ENCODE results near the gene VAV3.

Gene VAV3

DNA sequence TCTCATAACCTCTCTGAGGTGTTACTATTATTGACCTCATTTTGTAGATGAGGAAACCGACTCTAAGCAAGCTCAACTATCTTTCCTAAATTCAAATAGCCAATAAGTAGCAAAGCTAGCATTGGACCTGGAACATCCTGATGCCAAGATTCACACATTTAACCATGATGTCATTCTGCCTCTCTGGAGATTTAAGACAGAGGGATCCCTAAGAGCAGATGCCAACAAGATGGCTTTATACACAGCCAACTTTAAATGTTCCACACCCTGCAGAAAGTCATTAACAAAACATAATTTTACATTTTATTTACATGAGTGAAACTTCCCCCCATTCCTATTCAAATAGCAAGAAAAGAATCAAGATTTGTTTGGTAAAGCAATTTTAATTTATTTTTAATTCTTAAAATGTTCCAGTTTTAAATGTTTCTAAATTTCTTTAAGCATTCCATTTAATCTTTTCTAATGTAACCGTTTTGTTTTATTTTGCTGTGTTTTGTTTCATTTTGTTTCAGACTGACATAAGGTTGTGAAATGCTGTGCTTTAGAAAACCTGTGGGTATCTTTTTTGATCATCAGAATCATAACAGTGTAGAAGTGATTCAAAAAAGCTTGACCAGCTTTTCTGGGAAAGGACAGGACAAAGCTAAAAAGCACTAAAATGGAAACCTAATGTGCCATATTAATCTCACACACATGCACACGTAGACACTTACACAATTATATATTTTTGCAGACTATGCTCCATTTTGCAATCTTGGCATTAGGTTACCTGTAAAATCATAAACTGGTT is 7.6 kb upstream of the VAV3 start:
- no peak for DNase-seq

GRCh38 chr1:107966550-107966949 is 1.6 kb upstream of the VAV3 start:
- no peak for DNase-seq

DNA sequence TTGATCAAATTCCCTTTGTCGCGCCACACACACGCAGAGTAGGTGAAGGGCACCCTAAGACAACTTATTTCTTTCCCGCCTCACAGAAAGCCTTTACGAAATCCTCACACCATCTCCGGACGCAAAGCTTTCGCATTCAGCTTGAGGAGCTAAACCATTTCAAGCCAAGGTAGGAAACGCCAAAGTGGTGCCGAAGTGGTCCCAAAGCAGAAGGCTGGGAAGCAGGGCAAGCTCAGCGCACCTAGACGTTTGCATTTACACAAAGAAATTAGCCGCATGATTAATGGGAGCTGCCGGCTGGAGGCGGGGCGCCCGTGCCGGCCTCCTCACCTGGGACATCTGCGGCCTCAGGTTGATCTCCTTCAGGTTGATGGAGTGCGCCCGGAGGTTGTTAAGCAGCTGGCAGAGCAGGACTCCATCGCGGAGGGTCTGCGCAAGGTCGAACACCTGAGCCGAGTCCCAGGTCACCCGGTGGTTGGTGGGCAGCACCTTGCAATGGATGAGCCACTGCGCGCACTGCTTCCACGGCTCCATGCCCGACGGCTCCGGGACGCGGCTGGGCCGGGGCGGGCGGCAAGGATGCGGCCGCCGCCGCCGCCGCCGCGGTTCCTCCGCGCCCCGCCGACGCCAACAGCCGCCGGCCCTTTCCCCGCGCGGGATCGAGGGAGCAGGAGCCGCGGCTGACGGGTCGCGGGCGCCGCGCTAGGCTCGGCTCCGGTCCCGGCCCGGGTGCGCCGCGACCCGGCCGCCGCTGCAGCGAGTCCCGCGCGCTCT is 457 bp downstream of the VAV3 start:
- DNase-seq, result peak in 3 of 5 donors; percentile 3 to 15 (median 4)

DNA sequence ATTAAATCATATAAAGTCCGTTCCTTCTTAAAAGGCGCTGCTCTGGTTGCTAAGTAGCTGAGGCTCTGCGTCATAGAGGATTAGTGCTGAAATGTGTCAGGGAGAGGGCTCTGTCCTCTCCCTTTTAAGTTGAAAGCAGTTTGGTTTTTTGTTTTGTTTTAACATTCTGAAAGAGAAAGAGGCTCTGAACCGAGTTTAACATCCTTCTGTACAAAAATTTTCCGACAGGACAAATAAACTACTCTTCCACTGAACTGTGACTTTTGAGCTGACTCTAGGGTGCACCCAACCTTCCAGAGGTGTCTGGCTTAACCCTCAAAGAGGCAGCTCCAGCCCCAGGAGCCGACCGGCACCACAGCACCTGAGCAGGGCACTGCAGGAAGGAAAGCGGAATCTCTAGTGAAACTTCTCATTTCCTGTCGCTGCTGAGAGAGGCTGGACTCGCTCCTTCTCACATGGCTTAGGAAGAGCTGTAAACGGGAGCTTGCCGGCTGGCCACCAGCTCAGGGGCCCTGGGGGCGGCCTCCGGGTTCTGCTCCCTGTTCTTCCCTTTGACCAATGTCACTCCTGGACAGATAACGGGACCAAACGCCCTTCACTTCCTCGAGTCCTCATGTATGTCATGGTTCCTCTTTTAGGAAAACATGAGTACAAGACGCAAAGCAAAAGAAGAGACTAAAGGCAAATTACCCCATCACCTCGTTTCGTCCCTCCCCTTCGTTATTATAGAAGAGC is 1.2 kb downstream of the VAV3 start:
- peak in 4 of 5 donors; percentile 5 to 65 (median 12) for DNase-seq

GRCh38 chr1:107963008-107963407 is 2.0 kb downstream of the VAV3 start:
- DNase-seq, result no peak

DNA sequence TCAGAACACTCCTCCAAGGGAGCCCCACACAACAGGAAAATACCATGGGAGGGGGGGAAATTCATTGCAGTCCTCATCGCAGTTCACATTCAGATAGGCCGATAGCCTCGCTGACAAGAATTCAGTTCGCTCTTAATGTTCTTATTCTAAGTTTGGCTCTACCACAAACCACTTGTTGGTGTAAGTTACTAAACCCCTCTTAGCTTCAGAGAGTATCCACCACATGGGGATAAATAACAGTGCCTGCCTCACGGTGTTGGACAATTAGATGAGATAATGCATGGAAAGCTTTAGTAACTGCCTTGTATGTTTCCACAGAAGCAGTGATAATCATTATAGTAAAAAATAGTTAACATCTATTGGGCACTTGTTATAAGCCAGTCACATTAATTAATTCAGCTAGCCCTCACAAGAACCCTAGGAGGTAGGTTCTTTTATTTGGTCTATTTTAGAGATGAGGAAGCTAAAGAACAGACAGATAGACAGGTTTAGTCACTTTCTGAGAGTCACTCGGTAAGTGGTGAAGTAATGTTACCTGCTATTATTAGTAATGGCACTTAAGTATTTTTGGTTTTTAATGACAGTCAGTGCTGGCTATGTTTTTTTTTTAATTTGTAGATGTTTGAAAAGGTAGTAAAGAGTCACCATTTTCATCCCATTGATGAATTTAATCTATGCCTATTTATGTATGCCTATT is 10.1 kb downstream of the VAV3 start:
- no peak for DNase-seq

GRCh38 chr1:107954126-107954525 is 10.9 kb downstream of the VAV3 start:
- no peak for DNase-seq

DNA sequence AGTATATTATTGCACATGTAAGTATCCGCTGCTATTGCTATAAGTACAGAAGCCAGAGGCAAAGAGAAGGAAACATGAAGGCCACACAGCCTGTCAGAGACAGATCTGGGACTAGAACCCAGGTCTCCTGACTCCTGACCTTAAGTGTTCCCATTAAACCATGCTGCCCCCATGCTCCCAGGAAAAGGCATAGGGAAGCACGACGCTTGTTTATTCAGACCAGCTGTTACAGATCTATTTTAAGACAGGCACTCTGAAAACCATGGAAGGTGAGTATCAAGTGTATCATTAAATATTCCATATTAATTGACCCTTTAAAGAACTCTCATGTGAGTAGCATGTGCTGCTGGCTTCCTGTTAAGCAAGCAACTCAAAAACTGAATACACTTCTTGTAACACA is 11.4 kb downstream of the VAV3 start:
- no peak for DNase-seq

DNA sequence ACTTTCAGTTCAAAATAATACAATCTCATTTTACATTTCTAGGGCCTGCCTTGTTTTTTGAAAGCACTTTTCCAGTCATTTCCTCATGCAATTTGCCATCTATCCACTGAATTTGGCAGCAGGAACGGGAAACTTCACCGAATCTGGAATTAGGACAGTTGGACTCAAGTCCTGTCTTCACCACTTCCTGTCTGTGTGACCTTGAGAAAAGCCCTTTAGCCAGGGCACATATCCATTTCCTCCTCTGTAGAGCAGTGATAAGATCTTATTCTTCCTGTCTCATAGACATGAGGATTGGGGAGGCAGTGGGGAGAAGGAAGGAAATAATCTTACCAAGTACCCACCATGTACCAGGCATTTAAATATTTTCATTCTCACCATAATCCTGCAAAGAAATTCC is 12.0 kb downstream of the VAV3 start:
- no peak for DNase-seq

DNA sequence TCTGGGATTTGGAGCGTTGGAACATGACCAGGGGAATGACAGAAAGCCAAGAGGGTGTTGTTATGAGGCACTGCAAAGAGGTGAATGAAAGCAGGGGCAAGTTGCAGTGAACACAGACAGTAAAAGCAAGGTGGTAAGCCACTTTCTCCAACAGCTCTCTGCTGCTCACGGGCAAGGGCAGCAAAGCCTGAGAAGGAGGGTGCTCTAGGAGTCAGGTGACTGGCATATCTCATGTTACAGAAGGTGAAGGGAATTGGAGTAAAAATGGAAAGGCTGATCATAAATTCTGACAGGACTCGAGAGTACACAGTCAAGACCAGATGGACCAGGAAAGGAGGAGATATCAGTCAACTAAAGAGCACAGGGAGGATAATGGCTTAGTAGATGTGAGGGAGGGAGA is 14.5 kb downstream of the VAV3 start:
- DNase-seq, result no peak

DNA sequence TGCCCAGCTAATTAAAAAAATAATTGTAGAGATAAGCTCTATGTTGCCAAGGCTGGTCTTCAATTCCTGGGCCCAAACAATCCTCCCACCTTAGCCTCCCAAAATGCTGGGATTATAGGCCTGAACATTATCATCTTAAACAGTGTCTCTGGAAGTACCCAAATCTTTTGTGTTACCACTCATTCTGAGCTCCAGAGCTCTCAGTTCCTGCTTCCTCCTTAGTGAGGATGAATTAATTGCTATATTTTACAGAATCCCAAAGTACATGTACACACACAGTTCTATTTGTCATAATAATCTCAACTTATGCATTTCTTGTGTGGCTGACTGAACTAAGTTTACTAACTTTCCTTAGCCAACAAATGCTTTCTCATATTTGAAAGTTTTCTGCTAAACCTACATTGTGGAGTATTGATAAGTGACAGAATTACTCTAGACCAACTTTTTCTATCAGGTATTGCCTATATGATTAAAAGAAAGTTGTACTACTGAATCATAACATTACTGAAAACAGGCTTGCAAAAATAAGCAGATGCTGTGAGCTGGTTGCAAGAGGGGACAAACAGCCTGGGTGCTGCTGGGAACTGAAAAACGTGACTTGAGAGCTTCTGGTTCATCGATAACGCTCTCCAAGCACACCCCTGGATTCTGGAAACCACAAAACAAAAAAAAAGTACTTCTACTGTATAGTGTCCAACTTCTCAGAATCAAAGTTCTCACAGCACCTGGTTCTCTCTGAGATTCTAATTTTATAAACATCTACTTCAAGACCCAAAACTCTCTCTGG is 15.3 kb downstream of the VAV3 start:
- DNase-seq, result peak in 1 of 5 donors; percentile 36

- DNase-seq, result no peak
Observed at GRCh38 chr1:107946794-107947193, 18.2 kb downstream of the VAV3 start.

- DNase-seq, result no peak
Observed at GRCh38 chr1:107943694-107944093, 21.3 kb downstream of the VAV3 start.

DNA sequence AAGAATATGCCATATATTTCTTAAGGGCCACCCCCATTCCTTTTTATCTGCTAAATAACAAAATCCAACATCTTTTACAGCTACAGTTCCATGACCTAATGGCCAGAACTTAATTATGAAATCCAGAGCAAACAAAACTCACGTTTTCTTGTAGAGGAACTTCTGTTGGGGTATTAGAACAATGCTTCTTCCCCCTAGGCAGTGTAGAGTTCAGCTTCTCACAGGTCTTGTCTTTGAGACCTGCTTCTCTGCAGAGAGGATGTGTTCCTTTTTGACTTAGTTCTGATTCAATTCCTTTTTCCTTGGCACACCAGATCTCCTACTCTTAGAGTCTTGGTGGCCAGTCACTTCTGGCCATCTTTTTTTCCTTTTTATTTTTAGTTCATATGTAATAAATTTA is 22.2 kb downstream of the VAV3 start:
- DNase-seq, result no peak

DNA sequence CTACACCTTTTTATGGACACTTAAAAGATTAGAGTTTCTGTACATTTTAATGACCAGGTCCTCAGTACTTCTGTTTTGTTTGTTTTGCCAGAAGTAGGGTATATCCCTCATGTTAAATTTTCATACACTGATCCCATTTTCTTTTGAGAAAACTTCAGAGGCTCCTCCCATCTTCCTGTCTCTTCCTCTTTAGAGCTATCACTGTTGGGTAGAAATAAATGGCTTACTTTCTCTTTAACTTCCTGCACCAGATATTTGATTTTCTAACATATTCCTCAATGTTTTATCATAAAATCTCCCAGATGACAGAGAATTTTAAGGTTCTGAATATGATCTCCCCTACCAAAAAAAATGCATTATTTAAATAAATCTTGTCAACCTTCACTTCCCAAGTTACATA is 23.4 kb downstream of the VAV3 start:
- DNase-seq, result no peak

GRCh38 chr1:107941123-107941522 is 23.9 kb downstream of the VAV3 start:
- no peak for DNase-seq

GRCh38 chr1:107940701-107941100 is 24.3 kb downstream of the VAV3 start:
- no peak for DNase-seq

- no peak for DNase-seq
Observed at GRCh38 chr1:107940017-107940577, 24.9 kb downstream of the VAV3 start.

- no peak for DNase-seq
Observed at GRCh38 chr1:107939256-107939655, 25.7 kb downstream of the VAV3 start.

DNA sequence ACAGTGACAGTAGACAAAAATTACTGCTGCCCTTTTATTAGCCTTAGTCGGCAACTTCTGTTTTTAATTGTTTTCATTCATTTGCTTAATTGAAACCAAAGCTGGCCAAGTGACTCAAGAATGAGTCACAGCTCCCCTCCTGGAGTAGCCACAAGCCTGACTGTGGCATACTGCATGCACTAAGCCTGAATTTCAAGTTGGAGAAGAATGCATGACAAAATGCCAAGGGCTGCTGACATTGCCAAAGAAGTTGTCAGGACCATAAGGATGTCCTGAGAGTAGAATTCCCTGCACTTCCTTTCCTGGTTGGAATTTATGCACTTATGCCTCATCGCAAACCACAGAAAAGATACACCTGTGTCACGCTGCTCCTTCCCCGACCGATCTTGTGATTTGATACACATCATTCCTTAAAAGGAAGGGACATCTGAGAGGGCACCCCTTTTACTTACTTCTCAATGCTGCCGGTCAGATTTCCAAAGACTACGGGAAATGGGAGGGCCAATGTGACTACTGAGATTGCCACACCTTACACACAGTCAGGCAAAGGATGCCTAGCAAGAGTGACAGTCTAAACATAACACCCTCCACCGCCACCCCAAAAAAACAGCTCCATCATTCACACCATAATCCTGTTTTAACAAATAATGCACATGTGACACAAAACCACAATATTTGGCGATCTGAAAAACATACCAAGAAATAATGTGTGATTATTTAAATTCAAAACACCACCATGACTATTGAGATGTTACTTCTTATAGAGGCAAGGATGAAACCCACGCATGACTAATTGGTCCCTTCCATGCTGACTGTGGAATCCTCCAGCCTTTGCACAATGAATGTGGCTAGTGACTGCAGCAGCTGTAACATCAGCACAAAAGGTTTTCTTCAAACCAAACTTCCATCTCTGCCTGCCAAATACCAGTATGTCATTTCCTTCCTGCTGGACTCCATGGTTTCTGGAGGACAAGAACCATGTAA is 28.2 kb downstream of the VAV3 start:
- DNase-seq, result peak in 1 of 5 donors; percentile 54
